ENCODE results near the gene DNAJC18. TPM values are rescaled to one million over a fixed set of nuclear protein-coding genes. Genes with fewer than 3 reads are reported as not detected.
"Not testable (repeated sequence)": the region's sequence is repeated elsewhere in the genome, so short reads cannot be mapped to it uniquely, and the experiment has no call there.

The DNAJC18 gene
- total RNA-seq, 1 donor from 2014 or later, result 46.6 TPM

GRCh38 chr5:139460455-139460854 is 21.1 kb upstream of the DNAJC18 start:
- no peak for DNase-seq

DNA sequence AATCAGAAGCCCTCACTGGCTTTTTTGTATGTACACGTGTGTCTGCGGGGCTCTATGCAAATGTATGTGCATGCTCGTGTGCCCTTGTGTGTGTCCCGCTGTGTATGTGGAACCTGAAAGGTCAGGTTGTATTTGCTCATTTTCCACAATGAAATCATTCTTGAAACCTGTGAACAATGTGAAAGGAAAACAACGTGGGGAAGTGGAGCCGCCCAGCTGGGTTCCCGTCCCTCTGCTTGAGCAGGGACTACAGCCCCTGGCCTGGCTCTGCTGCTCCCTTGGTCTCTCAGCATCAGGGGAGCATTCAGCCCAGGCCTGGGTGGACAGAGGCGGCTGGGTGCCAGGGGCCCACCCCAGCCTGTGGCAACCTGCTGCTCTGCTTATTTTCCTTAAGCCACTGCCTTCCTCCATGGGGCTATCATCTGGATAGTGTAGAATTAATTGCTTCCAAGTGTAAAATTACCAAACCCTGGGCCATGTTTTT is 20.2 kb upstream of the DNAJC18 start:
- DNase-seq, result no peak

DNA sequence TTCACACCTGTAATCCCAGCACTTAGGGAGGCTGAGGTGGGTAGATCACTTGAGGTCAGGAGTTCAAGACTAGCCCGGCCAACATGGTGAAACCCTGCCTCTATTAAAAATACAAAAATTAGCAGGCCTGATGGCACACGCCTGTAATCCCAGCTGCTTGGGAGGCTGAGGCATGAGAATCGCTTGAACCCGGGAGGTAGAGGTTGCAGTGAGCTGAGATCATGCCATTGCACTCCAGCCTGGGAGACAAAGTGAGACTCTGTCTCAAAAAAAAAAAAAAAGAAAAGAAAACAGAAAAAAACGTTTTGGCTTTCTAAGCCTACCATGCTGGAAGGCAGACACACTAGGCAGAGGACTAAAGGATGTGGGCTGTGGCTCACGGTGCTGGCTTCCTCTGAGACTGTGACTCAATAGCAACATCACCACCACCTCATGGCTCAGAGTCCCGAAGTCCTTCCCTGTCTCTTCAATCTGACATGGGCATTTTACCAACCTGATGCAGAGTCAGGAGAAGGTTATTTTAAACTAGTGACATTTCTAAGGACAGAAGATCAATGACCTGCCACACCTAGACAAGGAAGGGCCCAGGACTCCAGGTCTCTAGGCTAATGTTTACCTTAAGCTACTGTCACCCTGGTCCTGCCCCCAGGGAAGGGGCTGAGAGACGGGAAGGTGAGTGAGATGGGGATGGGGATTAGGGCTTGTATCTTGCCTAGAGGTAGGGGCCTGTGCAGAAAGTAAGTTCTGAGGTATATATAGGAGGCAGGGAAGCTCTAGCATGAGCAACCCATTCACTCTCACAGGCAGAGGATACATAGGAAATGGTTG is 19.5 kb upstream of the DNAJC18 start:
- DNase-seq, result no peak

DNA sequence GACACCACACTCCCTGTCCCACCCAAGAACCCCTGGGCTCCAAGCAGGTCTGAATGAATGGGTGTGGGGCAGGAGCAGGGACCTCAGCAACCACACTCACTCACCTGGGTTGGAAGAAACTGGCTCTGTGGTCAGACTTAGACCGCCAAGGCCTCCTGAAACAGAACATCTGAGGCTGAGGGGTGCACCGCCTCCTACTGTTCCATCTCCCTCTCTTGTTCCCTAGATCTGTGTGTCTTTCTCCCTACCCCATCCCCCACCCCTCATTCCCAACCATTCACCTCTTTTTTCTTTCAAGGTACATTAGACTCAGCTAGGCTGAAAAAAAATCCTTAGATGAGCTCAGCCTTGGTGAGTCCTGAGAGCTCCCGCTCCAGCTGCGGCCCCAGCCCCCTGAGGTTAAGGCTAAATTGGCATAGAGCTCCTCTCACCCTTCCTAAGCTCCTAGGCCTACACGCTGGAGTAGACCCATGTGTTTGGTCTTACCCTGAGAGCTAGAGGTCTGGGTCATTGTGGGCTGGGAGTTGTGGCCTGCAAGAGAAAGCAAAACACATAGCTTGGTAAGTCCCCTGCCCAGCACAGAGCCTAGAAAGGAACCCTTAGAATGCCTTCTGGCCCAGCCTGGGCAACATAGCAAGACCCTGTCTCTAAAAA is 18.5 kb upstream of the DNAJC18 start:
- DNase-seq, result no peak

- DNase-seq, result no peak
Observed at GRCh38 chr5:139457241-139457640, 17.9 kb upstream of the DNAJC18 start.

- no peak for DNase-seq
Observed at GRCh38 chr5:139456776-139457175, 17.5 kb upstream of the DNAJC18 start.

GRCh38 chr5:139454568-139455290 is 15.4 kb upstream of the DNAJC18 start:
- DNase-seq, result no peak

DNA sequence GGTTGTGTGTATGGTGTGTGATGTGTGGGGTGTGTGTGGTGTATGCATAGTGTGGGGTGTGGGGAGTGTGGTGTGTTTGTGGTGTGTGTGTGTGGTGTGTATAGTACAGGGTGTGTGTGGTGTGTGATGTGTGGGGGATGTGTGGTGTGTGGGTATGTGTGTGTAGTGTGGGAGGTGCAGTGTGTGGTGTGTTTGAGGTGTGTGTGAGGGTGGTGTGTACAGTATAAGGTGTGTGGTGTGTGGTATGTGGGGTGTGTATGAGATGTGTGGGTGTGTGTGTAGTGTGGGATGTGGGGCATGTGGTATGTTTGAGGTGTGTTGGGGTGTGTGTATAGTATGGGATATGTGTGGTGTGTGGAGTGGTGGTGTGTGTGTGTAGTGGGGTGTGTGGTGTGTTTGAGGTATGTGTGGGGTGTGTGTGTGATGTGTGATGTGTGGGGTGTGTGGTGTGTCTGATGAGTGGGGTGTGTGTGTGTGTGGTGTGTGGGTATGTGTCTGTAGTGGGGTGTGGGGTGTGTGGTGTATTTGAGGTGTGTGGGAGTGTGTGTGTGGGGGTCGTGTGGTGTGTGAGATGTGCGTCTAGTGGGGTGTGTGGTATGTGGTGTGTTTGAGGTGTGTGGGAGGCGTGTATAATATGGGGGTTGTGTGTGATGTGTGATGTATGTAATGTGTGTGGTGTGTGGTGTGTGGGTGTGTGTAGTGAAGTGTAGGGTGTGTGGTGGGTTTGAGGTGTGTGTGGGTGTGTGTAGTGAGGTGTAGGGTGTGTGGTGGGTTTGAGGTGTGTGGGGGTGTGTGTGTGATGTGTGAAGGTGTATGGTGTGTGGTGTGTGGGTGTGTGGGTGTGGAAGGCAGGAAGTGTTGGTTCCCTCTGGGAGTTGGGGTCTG is 14.6 kb upstream of the DNAJC18 start:
- no peak for DNase-seq

DNA sequence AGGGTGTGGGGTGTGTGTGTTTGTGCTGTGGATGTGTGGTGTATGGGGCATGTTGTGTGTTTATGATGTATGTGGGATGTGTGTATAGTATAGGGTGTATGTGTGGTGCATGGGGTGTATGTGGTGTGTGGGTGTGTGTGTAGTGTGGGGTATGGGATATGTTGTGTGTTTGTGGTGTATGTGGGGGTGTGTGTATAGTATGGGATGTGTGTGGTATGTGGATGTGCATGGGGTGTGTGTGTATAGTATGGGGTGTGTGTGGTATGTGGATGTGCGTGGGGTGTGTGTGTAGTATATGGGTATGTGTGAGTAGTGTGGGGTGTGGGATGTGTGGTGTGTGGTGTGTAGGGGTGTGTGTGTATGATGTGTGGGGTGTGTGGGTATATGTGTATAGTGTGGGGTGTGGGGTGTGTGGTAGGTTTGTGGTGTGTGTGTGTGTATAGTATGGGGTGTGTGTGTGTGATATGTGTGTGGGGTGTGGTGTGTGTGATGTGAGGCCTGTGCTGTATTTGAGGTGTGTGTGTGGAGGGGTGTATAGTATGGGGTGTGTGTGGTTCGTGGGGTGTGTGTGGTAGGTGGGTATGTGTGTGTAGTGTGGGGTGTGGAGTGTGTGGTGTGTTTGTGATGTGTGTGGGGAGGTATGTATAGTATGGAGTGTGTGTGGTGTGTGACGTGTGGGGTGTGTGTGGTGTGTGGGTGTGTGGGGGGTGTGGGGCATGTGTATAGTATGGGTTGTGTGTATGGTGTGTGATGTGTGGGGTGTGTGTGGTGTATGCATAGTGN is 12.7 kb upstream of the DNAJC18 start:
- DNase-seq, result no peak

DNA sequence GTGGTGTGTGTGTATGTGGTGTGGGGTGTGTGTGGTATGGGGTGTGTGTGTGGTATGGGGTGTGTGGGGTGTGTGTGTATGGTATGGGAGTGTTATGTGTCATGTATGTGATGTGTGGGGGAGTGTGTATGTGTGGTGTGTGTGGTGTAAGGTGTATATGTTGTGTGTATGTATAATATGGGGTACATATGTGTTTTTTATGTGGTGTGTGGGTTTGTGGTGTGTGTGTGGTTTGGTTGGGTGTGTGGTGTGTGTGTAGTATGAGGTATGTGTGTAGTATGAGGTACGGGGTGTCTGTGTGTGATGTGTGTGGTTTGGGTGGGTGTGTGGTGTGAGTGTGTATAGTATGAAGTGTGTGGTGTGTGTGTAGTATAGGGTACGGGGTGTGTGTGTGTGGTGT is 11.9 kb upstream of the DNAJC18 start:
- no peak for DNase-seq

DNA sequence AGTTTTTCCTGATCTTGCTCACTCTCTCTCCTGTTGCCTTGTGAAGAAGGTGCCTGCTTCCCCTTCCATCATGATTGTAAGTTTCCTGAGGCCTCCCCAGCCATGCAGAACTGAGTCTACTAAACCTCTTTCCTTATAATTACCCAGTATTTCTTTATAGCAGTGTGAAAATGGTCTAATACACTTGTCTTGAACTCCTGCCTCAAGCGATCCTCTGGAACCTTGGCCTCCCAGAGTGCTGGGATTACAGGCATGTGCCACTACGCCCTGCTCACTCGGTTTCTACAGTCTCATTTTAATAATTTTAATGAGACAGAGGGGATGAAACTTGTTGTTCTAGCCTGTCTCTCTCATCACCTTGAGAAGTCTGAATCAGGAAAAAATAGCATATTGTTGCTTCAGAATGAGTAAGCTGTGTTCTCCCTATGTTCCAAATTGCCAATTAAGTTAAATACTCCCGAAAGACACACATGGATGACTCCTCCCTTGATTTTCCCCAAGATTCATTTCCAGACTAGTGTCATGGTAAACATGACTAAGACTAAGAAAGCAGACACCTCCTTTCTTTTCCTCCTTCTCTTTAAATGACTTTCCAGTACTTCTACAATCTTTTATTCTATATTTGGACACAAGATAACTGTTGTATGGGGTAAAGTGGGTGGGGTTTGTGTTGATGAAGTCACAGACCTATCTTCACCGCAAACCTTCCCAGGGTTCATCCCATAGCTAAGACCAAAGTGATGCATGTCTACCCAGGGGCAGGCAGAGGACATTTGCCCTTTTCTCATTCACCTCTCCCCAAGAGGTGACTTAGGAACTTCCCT is 7.8 kb upstream of the DNAJC18 start:
- DNase-seq, result no peak

DNA sequence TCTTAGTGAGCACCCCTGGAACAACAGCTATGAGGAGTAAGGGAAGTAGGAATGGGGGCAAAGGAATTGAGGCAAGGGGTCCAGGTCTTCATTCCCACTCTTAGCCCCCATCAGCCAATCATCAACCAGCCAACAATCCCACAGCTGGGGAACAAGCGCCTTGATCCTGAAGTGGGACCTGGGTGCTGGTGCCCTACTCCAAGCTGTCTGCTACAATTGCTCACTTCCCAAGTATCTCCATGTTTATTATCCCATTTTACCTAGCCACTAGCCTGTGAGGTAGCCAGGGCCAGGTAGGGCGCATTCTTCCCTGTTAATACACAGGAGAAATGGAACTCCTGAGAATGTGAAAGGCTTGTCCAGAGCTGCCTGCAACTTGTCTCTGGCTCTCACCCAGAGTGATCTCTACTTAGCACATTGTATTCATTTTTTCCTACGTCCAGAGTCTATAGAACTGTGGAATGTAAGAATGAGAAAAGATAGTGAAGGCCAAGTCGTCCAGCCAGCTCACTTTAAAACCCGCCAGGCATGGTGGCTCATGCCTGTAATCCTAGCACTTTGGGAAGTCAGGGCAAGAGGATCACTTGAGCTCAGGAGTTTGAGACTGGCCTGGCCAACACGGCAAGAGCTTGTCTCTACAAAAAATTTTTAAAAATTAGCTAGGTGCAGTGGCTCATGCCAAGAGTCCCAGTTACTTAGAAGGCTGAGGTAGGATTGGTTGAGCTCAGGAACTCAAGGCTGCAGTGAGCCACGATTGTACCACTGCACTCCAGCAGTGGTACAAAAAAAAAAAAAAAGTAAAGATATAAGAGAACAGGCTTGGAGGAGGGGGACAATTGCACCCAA is 6.2 kb upstream of the DNAJC18 start:
- DNase-seq, result no peak

DNA sequence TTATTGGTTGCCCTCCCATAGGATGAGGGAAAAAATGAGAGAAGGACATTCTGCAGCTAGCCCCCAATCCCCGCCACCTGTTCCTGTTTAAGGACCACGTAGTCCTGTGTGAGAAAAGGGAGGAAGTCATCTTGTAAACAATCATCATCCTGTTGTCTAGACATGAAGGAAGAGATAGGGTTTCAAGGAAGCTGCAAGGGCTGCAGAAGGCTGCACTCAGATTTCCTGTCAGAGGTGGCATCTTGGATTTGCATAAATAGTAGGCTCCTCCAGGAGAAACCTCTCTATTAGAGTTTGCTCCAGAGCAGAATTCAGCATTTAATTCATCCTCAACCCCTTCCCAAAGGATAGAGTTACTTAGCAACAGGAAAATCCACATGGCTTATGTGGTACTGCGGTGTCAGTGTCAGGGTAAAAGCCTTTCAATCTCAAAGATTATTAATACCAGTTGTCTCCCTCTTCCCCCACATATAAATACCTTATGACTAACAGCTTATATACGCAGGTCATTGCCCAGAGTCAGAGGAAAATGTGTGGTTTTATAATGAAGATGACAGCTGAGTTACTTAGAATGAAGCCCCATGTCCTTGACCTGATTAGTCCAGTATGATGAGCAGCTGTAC is 4.6 kb upstream of the DNAJC18 start:
- DNase-seq, result no peak

- DNase-seq, result not testable (repeated sequence)
Observed at GRCh38 chr5:139440416-139440815, 1.1 kb upstream of the DNAJC18 start.

DNA sequence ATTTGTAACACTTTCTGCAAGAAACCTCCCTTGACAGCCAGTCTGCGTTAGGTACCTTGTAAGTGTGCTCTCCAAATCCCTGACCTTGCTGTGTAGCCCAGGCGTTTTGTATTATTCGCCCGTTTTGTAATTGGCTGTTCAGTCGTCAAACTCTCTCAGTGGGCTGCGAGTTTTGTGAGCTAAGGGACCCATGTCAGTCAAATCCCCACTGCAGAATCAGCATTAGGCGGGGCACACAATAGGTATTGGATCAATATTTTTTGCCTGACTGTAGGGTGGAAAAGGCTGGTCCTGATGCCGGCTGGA is 665 bp downstream of the DNAJC18 start:
- no peak for DNase-seq

DNA sequence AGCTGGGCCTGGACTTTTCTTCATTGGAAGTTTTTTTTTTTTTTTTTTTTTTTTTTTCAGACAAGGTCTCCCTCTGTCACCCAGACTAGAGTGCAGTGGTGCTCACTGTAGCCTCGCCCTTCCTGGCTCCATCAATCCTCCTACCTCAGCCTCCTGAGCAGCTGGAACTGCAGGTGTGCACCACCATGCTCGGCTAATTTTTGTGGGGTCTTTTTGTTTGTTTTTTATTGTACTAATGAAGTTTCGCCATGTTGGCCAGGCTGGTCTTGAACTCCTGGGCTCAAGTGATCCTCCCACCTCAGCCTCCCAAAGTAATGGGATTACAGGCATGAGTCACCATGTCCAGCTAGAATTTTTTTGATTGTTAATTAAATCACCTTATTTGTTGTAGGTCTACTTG is 3.6 kb downstream of the DNAJC18 start:
- no peak for DNase-seq

DNA sequence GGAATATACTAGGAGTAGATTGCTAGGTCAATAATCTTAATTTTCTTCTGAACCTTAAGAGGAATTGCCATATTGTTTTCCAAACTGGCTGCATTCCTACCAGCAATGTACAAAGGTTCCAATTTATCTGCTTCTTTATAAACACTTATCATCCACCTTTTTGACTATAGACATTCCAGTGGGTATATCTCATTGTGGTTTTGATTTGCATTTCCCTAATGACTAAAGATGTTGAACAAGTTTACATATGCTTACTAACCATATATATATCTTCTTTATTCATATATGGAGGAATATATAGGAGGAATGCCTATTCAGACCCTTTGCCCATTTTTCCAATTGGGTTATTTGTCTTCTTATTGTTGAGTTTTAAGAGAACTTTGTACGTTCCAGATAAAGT is 7.6 kb downstream of the DNAJC18 start:
- DNase-seq, result no peak

DNA sequence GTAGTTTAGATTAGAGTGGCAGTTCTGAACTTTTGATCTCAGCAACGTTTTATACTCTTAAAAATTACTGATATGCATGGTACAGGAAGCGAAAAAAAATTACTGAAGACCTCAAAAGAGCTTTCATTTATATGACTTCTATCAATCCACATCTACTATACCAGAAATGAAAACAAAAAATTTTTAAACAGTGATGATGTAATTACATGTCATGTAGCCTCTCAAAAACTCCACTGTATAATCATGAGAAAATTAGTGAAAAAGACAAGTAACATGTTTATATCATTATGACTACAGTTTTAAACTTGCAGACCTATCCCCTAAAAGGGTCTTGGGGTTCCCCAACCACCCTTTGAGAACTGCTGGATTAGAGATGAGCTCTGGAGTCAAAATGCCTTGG is 9.3 kb downstream of the DNAJC18 start:
- no peak for DNase-seq

Data from occipital lobe (tissue), 2 donors.